Adrenal gland (tissue), 12 donors: Measurements from ENCODE around the gene RNF7. TPM values are rescaled to one million over a fixed set of nuclear protein-coding genes. Genes with fewer than 3 reads are reported as not detected.

ENCODE experiments used
- DNase-seq, 7 donors: peaks; one replicate each; pipeline ENCODE4 v3.0.0-alpha.2; 2019 to 2020
- H3K27ac ChIP-seq, 5 donors: fragments of 200-600 bp; sonication (generic) in 4 of 5; 1 replicate in 3 of 5; 2 replicates in 2 of 5; pipeline versions ENCODE4 v1.5.1 to v1.8.0; 2016 to 2020; ENCODE audit warnings: mild to moderate bottlenecking in 1 of 5
- H3K27me3 ChIP-seq: fragments of 200-600 bp; 2 replicates; pipeline ENCODE4 v1.8.0; 2021
- H3K36me3 ChIP-seq, 2 donors: fragments of 200-600 bp; replicated peaks in 1 of 2; 1 replicate in 1 of 2; 2 replicates in 1 of 2; pipeline versions ENCODE4 v1.5.1 to v1.8.0; 2018 to 2022
- H3K4me1 ChIP-seq, 2 donors: fragments of 200-600 bp; replicated peaks in 1 of 2; 1 replicate in 1 of 2; 2 replicates in 1 of 2; pipeline versions ENCODE4 v1.5.1 to v1.8.0; 2018 to 2021
- H3K4me3 ChIP-seq, 4 donors: fragments of 200-600 bp; sonication (generic) in 3 of 4; one replicate each; pipeline ENCODE4 v1.5.1; 2016 to 2018
- H3K9me3 ChIP-seq, 3 donors: fragments of 200-600 bp; sonication (generic) in 1 of 3; replicated peaks in 1 of 3; 1 replicate in 2 of 3; 2 replicates in 1 of 3; pipeline versions ENCODE4 v1.5.1 to v1.8.0; 2016 to 2021
- CTCF ChIP-seq, 6 experiments: fragments of 450-650 bp in 4 of 6; fragments of 200-600 bp in 2 of 6; sonication (generic) in 1 of 6; IDR thresholded peaks; 1 replicate in 5 of 6; 2 replicates in 1 of 6; pipeline versions ENCODE4 v1.5.1 to v1.8.0; 2016 to 2021; ENCODE audit warnings: antibody characterized with exemption in 6 of 6, mild to moderate bottlenecking in 2 of 6, moderate library complexity in 1 of 6
- POLR2A ChIP-seq, 2 donors: fragments of 450-650 bp; IDR thresholded peaks; one replicate each; pipeline ENCODE4 v1.6.1; 2017; ENCODE audit warnings: antibody characterized with exemption in 2 of 2, mild to moderate bottlenecking in 2 of 2, moderate library complexity in 1 of 2
- WGBS, 4 donors: extraction: QIAGEN DNeasy Blood & Tissue Kit in 2 of 4; methylation state at CpG; one replicate each; pipeline versions ENCODE4 v1.1.5 to v1.1.7; 2013 to 2017; 5-methylcytosine and 5-hydroxymethylcytosine counted together
- intact Hi-C, 2 donors: fragments of 100-400 bp; cut with DNase I; formaldehyde crosslinking; loops; one replicate each; pipeline versions ENCODE4 v1.14.1 to v1.15.0; 2022 to 2023
- polyA plus RNA-seq, 3 donors: library from polyadenylated mRNA; stranded (reverse); fragments of 200-250 nt in 2 of 3; fragments of 350-450 nt in 1 of 3; fragmentation: Illumina TruSeq in 1 of 3; extraction: RNeasy Lipid Tissue Mini Kit (QIAGEN cat#74804) in 1 of 3; gene quantifications; one replicate each; pipeline ENCODE4 v1.2.3, GENCODE V29; 2013 to 2014
- total RNA-seq, 9 donors: library from RNA; depleted of rRNA in 4 of 9; stranded (reverse); fragments of >200 nt in 4 of 9; fragments of 120-200 nt in 1 of 9; fragmentation: NEBNext Ultra II Directional in 1 of 9; extraction: Animal tissue kit (Norgen Biotek cat#: 25700) in 1 of 9; gene quantifications; one replicate each; pipeline versions ENCODE4 v1.1.0 to v1.2.4, GENCODE V29; 2013 to 2023
- donor health status: healthy with polysubstance abuse.
- donor health status: Bipolar disorder and iron deficiency.
- donor health status: DM: yes; HTN: yes; CAD: no.
- donor health status: DM: no; HTN: no; CAD: no.
- donor health status: DM: no; HTN: no; CAD: no.
- donor health status: DM: yes; HTN: yes; CAD: no.

Gene RNF7
- total and polyA plus RNA-seq, 12 donors = 87.4 to 315 (median 129) TPM

- Histone ChIP-seq H3K27ac (no peak overlapping the region), H3K4me3 (no peak overlapping the region), H3K4me1 (no peaks in the 10 kb centered on the region), H3K27me3 (no peaks in the 10 kb centered on the region), H3K9me3 (no peaks in the 10 kb centered on the region), H3K36me3 (no peaks in the 10 kb centered on the region)
- TF ChIP-seq CTCF (IDR thresholded peaks at IDR 0.05) = no peak
- no peak for TF ChIP-seq POLR2A (IDR thresholded peaks at IDR 0.05)
- intact Hi-C loops = loop anchor here in 1 of 2 donors (10.0 kb wide), 1 partner anchor 132 kb away; no protein-coding TSS in a partner anchor
- DNase-seq = no peak
- 31 to 52% (median 48%) methylated on average over 1 of the region's 1 CpG for WGBS, 4 donors
Observed at GRCh38 chr3:141726483-141726882, 11.6 kb upstream of the RNF7 start.

- Histone ChIP-seq H3K27ac (no peak overlapping the region), H3K4me3 (no peak overlapping the region), H3K9me3 (no peaks in the 10 kb centered on the region), H3K4me1 (no peaks in the 10 kb centered on the region), H3K27me3 (no peaks in the 10 kb centered on the region), H3K36me3 (no peaks in the 10 kb centered on the region)
- 91 to 94% (median 93%) methylated on average over 5 of the region's 5 CpGs for WGBS, 4 donors
- intact Hi-C loops = loop anchor here in 1 of 2 donors (10.0 kb wide), 1 partner anchor 134 kb away; no protein-coding TSS in a partner anchor
- no peak for DNase-seq
- TF ChIP-seq POLR2A (IDR thresholded peaks at IDR 0.05) (no peak), CTCF (IDR thresholded peaks at IDR 0.05) (no peak)
Observed at GRCh38 chr3:141728355-141728892, 9.7 kb upstream of the RNF7 start.

- TF ChIP-seq POLR2A (IDR thresholded peaks at IDR 0.05) (no peak), CTCF (IDR thresholded peaks at IDR 0.05) (no peak)
- WGBS, 4 donors = 87 to 94% (median 91%) methylated on average over 4 of the region's 4 CpGs
- Histone ChIP-seq H3K27me3 (no peaks in the 10 kb centered on the region), H3K4me1 (no peaks in the 10 kb centered on the region), H3K27ac (no peak overlapping the region), H3K4me3 (no peak overlapping the region), H3K36me3 (no peaks in the 10 kb centered on the region), H3K9me3 (no peaks in the 10 kb centered on the region)
- no peak for DNase-seq
- intact Hi-C loops = loop anchor here in 1 of 2 donors (10.0 kb wide), 1 partner anchor 134 kb away; no protein-coding TSS in a partner anchor
Observed at GRCh38 chr3:141729240-141729639, 8.9 kb upstream of the RNF7 start.

- no peak for DNase-seq
- no peak overlapping the region for H3K27ac ChIP-seq
- no peaks in the 10 kb centered on the region for H3K9me3 ChIP-seq
- H3K36me3 ChIP-seq = no peaks in the 10 kb centered on the region
- intact Hi-C loops = loop anchor here in 1 of 2 donors (5.0 to 10.0 kb wide), 2 partner anchors 140 to 177 kb away; partner anchors contain the start of gene ATP1B3
- H3K4me3 ChIP-seq = no peak overlapping the region
- TF ChIP-seq CTCF (IDR thresholded peaks at IDR 0.05) (no peak), POLR2A (IDR thresholded peaks at IDR 0.05) (no peak)
- H3K27me3 ChIP-seq = no peaks in the 10 kb centered on the region
- H3K4me1 ChIP-seq = peaks cover 5 to 10% of the 10 kb centered on the region in 2 donors
Observed at GRCh38 chr3:141735176-141735575, 2.9 kb upstream of the RNF7 start.
